ENCODE data around the gene CALM1.

GRCh38 chr14:90403065-90403464, 6.2 kb downstream of the CALM1 start:
- TF ChIP-seq CTCF (IDR thresholded peaks at IDR 0.05; ENCODE audit: insufficient read depth, low read length, poor library complexity, severe bottlenecking), result no peak
- TF ChIP-seq EZH2phosphoT487 (conservative IDR thresholded peaks at IDR 0.05; ENCODE audit: low read length), result no peak
